Adipocyte (in vitro differentiated cells): ENCODE data around the gene CAV3.
"Not testable (repeated sequence)": the region's sequence is repeated elsewhere in the genome, so short reads cannot be mapped to it uniquely, and the experiment has no call there.

ENCODE experiments used
- DNase-seq: peaks from one replicate; pipeline ENCODE4 v3.0.0-alpha.2; 2015; ENCODE audit warnings: low read depth
- H3K27me3 ChIP-seq: replicated peaks from 2 replicates; pipeline ENCODE4 v1.7.0; 2013; ENCODE audit warnings: mild to moderate bottlenecking, low read length, moderate library complexity; ENCODE audit not compliant: control insufficient read depth, insufficient read depth
- H3K36me3 ChIP-seq: 2 replicates; pipeline ENCODE4 v1.7.0; 2013; ENCODE audit warnings: low read length, mild to moderate bottlenecking, moderate library complexity; ENCODE audit not compliant: control insufficient read depth, insufficient read depth, severe bottlenecking
- H3K4me1 ChIP-seq: 2 replicates; pipeline ENCODE4 v1.7.0; 2013; ENCODE audit warnings: mild to moderate bottlenecking, low read length, moderate library complexity; ENCODE audit not compliant: control insufficient read depth, insufficient read depth
- H3K4me3 ChIP-seq: 2 replicates; pipeline ENCODE4 v1.7.0; 2013; ENCODE audit warnings: mild to moderate bottlenecking, low read length, moderate library complexity
- H3K9ac ChIP-seq: 2 replicates; pipeline ENCODE4 v1.7.0; 2013; ENCODE audit warnings: mild to moderate bottlenecking, low read length, moderate library complexity
- H3K9me3 ChIP-seq: 2 replicates; pipeline ENCODE4 v1.7.0; 2013; ENCODE audit warnings: mild to moderate bottlenecking, low read length, moderate library complexity; ENCODE audit not compliant: control insufficient read depth

The CAV3 gene

DNA sequence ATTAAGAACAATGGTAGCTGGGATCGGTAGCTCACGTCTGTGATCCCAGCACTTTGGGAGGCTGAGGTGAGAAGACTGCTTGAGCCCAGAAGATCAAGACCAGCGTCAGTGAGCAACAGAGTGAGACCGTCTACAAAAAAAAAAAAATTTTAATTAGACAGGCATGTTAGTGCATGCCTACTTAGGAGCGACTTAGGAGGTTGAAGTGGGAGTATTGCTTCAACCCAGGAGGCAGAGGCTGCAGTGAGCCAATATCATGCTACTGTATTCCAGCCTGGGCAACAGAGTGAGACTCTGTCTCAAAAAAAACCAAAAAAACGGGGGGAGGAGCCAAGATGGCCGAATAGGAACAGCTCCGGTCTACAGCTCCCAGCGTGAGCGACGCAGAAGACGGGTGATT, 17.8 kb upstream of the CAV3 start:
- not testable (repeated sequence) for DNase-seq, H3K4me3 ChIP-seq, H3K9me3 ChIP-seq, H3K36me3 ChIP-seq, H3K9ac ChIP-seq, H3K4me1 ChIP-seq
- H3K27me3 ChIP-seq, result peaks cover 28% of the 10 kb centered on the region

DNA sequence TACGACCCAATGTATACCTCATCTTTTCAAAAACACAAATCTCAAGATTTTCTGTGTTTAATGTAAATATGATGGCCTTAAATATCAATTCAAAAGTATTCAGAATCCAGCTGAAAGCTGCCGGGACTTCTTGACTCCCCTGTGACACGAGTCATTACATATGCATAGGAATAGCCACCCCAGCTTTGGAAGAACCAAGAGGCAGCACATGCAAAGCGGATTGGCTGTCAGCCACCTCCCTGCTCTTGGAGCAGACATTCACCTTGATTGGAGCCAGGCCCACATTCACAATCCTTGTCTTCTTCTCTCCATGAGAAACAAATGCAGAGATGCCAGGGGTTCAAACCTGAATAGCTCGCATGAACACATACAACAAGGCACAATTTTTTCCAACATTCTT, 10.8 kb upstream of the CAV3 start:
- no peaks in the 10 kb centered on the region for H3K27me3 ChIP-seq
- no peak for DNase-seq
- no peak overlapping the region for H3K9ac ChIP-seq
- H3K4me3 ChIP-seq, result no peak overlapping the region
- no peaks in the 10 kb centered on the region for H3K4me1 ChIP-seq
- no peaks in the 10 kb centered on the region for H3K36me3 ChIP-seq
- H3K9me3 ChIP-seq, result no peaks in the 10 kb centered on the region

DNA sequence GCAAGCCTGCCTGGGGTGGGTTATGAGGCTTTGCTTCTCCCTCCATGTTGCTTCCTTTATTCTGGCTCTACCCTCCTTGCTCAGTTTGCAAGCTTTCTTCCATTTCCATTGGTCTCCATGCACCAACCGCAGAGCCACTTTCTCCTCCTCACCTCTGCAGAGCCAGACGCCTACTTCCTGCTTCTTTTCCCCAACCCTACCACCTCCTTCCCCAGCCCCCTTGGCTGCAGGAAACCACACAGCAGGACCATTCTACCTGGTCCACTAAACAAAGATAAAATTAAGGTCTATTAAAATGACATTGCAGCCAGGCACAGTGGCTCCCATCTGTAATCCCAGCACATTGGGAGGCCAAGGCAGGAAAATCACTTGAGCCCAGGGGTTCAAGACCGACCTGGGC, 10.0 kb upstream of the CAV3 start:
- Histone ChIP-seq H3K4me1 (no peaks in the 10 kb centered on the region), H3K4me3 (no peak overlapping the region), H3K9ac (no peak overlapping the region), H3K36me3 (no peaks in the 10 kb centered on the region), H3K27me3 (no peaks in the 10 kb centered on the region), H3K9me3 (no peaks in the 10 kb centered on the region)
- no peak for DNase-seq

DNA sequence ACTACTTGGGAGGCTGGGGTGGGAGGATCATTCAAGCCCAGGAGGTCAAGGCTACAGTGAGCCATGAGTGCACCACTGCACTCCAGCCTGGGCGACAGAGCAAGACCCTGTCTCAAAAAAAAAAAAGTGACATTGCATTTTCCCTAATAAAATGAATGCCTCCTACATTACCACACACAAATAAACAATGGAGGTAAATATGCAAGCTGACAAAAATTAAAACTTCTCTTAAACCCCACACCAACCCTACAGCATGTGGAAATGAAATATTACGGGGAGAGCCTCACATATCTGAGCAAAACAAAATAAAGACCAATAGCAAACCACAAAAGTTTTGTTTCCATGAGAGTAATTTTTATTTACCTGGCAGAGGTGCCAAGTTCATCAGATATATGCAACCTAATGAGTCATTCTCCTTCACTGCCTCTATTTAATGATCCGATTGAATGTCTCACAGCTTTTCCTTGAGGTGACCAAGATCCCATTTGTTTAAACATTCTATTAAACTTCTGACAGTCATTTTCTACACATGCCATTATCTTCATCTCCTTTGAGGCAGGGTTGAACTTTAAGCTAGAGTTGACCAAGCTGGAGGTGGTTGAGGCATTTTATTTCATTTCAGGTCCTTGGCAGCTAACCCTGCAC, 9.4 kb upstream of the CAV3 start:
- no peaks in the 10 kb centered on the region for H3K27me3 ChIP-seq
- DNase-seq, result no peak

DNA sequence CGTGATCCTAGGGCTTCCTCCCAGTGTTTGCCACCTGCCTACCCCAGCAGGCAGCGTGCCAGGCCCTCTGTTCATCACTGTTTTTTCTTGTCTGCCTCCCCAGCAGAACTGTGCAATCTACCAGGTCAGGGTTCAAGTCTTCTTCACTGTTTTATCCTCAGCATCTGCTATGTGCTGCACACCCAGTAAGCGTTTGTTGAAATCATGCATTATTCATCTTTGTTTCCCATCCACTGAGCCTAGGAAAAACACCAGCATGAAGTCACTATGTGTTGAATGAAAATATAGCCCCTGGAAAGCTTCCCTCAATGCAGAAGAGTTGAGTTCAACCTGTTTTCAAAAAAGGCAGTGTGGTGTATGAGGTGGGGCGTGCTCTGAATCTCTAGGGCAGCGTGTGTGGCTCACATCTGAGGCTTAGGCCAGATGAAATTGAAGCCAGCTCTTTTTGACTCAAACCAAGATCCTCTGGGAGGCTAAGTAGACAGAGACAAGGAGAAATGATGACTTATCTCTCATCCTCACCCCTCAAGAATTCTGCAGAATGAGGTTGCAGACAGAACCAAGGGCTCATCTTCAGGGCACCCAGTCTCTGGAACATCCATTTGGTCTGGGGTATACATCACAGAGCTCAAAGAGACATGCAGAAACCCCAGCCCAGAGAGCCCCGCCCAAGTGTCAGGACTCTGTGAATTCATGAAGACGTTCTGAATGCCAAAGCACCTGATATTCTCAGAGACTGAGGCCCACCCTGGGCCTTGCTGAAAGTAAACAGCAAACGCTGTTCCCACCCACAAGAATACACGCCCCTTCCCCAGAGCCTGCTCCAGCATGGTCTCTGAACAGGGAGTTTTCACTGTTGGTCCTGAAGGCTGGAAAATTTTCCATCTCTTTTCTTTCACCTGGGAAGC, 5.7 kb upstream of the CAV3 start:
- Histone ChIP-seq H3K4me1 (no peaks in the 10 kb centered on the region), H3K27me3 (no peaks in the 10 kb centered on the region), H3K9ac (no peak overlapping the region), H3K4me3 (no peak overlapping the region), H3K36me3 (no peaks in the 10 kb centered on the region), H3K9me3 (no peaks in the 10 kb centered on the region)
- DNase-seq, result no peak

More for the DNA sequence above, 9.4 kb upstream of the CAV3 start:
- H3K4me1 ChIP-seq, result no peaks in the 10 kb centered on the region
- no peak overlapping the region for H3K4me3 ChIP-seq
- no peaks in the 10 kb centered on the region for H3K9me3 ChIP-seq
- no peak overlapping the region for H3K9ac ChIP-seq
- no peaks in the 10 kb centered on the region for H3K36me3 ChIP-seq

DNA sequence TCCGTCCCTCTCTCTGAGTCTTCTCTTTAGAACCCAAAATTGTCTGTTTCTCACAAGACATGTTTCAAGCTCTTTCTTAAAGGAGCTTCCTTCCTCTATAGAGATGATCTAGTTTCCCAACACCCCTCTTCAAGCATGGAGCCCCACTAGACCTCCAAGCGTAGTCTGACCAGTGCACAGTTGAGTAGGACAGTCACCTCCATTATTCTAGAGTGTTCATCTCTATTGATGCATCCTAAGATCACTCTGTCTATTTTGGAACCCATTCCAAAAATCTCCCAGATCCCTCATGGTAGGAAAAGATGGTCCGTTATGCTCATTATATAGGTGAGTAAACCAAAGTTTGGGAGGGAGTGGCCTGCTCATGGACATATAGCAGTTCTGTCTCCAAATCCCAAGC, 4.1 kb upstream of the CAV3 start:
- Histone ChIP-seq H3K9ac (no peak overlapping the region), H3K27me3 (no peaks in the 10 kb centered on the region), H3K36me3 (no peaks in the 10 kb centered on the region), H3K4me3 (no peak overlapping the region), H3K9me3 (no peaks in the 10 kb centered on the region), H3K4me1 (peaks cover 3% of the 10 kb centered on the region)
- DNase-seq, result no peak

DNA sequence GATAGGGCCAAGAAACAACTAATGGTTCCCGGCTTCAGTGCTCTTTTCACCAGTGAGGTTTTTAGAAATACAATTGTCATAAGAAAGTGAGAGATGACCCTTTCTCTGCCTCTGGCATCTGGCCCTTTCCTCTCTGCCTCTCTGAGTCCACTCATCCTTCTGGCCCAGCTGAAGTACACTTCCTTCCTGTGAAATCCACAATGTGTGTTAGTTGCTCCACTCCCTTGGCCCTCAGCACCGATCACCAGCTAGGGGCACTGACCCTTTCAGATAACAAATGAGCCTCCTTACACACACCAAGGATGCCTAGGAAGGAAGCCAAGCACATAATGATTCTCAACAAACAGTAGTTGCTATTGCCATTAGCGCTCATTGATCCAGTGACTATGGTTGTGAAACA, 2.9 kb upstream of the CAV3 start:
- Histone ChIP-seq H3K27me3 (no peaks in the 10 kb centered on the region), H3K36me3 (no peaks in the 10 kb centered on the region), H3K4me3 (no peak overlapping the region), H3K9me3 (no peaks in the 10 kb centered on the region), H3K9ac (no peak overlapping the region), H3K4me1 (peaks cover 3% of the 10 kb centered on the region)
- no peak for DNase-seq

DNA sequence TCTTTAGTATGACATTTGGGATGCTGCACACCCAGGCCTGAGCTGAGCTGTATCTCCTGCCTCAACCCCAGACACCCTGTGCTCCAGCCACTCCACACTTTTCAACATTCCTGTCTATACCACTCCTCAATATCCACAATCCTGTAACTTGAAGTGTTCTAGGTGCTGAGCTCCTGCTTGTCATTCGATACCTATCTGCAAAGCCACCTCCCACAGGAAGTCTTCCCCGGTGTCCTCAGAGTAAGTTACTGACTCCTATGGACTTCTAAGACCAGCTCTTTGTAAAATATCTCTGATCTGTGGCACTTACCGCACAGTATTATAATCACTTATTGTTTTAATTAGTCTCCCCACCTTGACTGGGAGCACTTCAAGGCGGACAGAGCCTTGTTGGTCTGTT, 1.2 kb upstream of the CAV3 start:
- Histone ChIP-seq H3K27me3 (no peaks in the 10 kb centered on the region), H3K4me3 (no peak overlapping the region), H3K9me3 (no peaks in the 10 kb centered on the region), H3K9ac (no peak overlapping the region), H3K36me3 (no peaks in the 10 kb centered on the region), H3K4me1 (peaks cover 3% of the 10 kb centered on the region)
- DNase-seq, result no peak

DNA sequence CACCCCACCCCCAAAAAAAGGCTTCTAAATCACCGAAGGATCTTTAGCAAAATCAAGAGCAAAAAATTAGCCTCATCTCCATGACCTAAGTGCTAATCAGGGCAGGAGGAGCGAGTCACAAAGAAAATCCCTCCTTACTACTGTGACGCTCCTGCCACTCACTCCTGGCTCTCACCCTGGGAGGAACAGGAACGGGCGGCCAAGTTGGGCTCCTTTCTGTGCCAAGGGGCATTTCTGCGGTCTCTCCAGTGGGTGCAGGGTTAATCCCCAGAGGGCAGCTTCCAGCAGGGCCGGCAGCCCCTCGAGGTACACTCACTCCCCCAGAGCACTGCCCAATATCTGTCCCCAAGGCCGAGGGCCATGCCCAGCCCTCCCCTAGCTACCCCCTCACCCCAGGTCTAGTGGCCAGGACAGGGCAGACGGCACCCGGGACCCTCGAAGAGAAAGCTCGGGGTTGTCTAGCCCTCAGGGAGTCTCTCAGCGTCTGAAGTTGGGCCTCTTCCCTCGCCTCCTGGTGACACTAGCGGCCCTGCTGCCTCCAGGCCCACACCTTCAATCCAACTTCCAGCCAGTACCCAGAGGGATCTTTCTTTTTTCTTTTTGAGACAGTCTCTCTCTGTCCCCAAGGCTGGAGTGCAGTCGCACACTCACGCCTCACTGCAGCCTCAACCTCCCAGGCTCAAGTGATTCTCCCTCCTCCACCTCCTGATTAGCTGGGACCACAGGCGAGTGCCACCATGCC, 706 bp downstream of the CAV3 start:
- H3K4me3 ChIP-seq, result no peak overlapping the region
- no peak overlapping the region for H3K9ac ChIP-seq
- no peak for DNase-seq
- peaks cover 3% of the 10 kb centered on the region for H3K4me1 ChIP-seq
- H3K27me3 ChIP-seq, result no peaks in the 10 kb centered on the region
- no peaks in the 10 kb centered on the region for H3K9me3 ChIP-seq
- no peaks in the 10 kb centered on the region for H3K36me3 ChIP-seq

DNA sequence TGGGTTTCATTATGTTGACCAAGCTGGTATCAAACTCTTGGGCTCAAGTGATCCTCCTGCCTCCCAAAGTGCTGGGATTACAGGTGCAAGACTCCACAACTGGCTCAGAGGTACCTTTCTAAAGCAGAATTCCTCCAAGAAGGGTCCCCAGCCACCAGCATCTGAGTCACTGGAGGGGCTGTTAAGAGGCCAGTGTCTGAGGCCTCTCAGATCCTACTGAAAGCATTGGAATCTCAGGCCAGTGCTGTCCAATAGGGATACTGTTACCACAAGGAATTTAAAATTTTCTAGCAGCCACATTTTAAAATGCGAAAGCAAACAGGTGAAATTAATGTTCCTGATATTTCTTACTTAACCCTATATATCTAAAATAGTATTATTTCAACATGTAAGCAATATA, 1.3 kb downstream of the CAV3 start:
- Histone ChIP-seq H3K4me3 (no peak overlapping the region), H3K36me3 (no peaks in the 10 kb centered on the region), H3K9ac (no peak overlapping the region), H3K27me3 (no peaks in the 10 kb centered on the region), H3K9me3 (no peaks in the 10 kb centered on the region), H3K4me1 (peaks cover 4% of the 10 kb centered on the region)
- no peak for DNase-seq

DNA sequence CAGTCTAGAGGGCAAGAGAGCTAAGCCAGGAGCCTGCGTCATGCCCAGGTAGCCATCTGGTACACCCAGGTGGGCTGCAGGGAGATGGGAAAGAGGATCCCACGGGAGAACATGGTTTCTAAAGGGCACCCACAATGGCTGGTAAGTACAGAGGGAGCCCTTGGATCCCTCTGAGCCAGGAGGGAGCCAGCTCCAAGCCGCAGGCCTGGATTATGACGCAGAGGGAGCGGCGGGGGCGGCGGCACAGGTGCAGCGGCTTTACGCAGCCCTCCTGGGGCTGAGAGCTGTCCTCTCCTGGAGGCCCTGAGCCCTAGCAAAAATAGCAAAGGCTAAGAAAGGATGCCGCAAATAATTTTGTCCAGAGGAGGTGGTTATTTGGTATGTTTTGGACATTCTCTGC, 2.8 kb downstream of the CAV3 start:
- H3K4me3 ChIP-seq, result no peak overlapping the region
- no peaks in the 10 kb centered on the region for H3K27me3 ChIP-seq
- H3K36me3 ChIP-seq, result no peaks in the 10 kb centered on the region
- no peak overlapping the region for H3K9ac ChIP-seq
- no peaks in the 10 kb centered on the region for H3K9me3 ChIP-seq
- H3K4me1 ChIP-seq, result peaks cover 16% of the 10 kb centered on the region
- no peak for DNase-seq
